HG03432 (cell line): ENCODE results near the gene CHRNB4.

Experiments
- ATAC-seq: cut with Tn5 transposase; IDR thresholded peaks from one replicate; pipeline ENCODE4 v1.9.1; 2021; ENCODE audit warnings: mild to moderate bottlenecking, moderate library complexity; ENCODE audit not compliant: unreplicated experiment

Gene CHRNB4

DNA sequence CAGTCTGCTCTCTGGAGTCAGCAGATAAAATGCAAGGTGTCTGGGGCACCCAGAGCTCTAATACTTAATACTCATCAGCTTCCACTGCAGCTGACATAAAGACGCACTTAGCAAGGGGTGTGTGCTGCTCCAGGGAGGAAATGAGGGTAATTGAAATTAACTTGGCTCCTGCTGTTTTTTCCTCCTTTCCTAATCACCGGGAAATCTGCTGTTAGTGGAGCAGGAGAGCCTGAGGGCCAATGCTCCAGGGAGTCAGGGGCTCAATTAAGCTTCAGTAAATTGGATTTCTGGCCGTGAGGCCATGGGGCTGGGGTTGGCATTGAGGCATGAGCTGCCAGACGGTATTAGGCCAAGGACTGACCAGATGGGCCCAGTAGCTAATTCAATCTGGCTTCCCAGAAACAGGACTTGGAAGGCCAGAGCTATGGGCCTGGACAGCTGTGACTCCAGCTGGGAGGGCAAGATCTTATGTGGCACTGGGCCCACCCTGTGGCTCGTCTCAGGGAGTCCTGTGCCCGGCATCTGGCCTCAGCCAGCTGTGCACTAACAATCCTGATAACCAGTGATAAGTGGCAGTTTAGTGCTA is 30.7 kb upstream of the CHRNB4 start:
- no peak for ATAC-seq

DNA sequence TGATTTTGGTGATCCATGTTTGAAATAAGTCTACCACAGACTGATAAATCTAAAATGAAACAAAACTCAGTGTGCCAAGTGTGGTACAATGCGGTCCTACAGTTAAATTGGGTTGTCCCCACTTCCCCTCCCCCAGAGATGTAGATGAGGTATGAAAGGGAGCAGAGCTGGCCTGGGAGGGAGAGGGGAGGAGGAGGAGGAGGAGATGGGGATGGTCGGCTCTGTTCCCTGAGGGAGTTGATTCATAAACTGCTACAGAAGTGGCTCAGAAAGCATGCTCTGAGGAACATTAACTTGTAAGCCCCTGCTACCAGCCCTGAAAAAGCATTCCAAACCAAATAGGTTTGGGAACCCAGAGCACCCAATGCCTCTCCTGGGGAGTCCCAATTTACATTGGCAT is 28.0 kb upstream of the CHRNB4 start:
- no peak for ATAC-seq

DNA sequence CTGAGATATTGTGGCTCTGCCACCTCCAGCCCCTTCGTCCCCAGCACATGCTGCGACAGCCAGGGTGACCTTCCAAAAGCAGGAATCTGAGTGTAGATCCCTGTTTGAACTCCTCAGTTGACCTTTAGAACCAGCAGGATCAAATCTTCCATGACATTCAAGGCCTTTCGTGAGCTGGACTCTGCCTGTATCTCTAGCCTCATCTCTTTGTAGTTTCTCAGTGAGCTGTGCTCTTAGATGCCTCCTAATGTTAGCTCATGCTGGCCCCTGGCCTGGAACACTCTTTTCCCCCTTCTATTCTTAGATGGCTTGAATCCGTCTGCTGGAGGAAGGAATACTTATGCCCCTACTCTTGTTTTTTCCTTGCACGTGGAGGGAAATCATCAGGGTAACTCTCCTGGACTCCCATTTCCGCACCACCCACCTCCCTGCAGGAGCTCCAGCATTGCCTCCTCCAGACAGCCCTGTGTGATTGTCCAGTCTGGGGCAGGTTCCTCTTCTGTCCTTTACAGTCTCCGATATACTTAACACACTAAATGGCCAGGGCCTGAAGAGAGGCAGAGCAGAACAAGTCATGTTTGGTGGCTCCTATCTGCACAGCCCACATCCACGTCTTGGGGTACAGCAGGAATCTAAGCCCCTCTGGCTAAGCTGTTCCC is 26.7 kb upstream of the CHRNB4 start:
- ATAC-seq: no peak

DNA sequence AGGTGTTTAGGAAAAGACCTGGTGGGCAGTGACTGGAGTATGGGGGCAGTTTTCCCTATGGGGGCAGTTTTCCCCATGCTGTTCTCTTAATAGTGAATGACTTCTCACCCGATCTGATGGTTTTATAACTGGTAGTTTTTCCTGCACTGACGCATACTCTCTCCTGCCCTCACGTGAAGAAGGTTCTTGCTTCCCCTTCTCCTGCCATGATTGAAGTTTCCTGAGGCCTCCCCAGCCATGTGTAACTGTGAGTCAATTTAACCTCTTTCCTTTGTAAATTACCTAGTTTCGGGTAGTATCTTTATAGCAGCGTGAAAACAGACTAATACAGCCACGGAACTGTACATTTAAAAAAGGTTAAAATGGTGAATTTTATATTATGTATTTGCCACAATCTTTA is 25.0 kb upstream of the CHRNB4 start:
- no peak for ATAC-seq

DNA sequence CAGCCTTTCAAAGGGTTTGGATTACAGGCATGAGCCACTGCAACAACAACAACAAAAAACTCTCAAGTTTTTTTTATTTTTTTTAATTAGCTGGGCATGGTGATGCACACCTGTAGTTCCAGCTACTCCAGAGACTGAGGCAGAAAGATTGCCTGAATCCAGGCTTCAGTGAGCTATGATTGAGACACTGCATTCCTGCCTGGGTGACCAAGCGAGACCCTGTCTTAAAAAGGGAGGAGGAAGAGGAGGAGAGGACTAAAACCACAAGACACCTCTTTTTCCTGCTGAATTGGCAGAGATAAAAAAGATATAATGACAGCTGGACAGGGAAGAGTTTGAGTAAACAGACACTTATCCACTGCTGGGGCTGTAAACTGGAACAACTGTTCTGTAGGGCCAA is 22.7 kb upstream of the CHRNB4 start:
- no peak for ATAC-seq

DNA sequence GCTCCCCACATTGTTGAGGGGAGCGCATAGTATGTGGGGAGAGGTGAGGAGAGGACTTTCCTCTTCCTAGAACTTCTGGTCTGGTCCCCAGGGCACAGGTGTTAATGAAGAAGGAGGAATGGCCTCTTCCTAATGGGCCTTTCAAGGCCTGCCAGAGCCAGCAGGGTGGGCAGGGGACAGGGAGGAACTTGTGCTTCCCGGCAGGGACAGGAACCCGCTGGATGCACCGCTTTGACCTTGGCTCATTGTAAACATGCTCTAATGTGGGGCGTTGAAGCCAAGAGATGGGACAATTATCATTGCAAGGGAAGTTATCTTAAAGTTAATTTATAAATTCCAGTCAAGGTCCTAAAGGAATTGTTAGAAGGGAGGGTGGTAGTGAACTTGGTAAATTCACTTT is 21.0 kb upstream of the CHRNB4 start:
- no peak for ATAC-seq

DNA sequence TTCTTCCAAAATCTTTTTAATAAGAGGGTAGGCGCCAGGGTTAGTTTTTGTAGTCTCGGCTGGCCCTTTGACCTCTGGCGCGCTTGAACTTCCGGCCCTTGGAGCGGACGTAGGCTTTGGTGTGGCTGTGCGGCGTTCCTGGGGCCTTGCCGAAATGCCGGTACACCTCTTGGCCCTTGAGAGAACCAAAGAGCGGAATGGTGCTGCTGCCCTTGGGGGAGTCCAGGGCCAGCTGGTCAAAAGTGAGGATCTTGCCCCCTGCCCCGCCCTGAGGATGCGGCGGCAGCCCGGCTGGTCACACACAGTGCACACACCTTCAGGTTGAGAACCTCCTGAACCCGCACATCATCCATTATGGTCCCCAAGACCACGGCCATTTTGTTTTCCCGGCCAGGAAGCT is 20.0 kb upstream of the CHRNB4 start:
- ATAC-seq: no peak

DNA sequence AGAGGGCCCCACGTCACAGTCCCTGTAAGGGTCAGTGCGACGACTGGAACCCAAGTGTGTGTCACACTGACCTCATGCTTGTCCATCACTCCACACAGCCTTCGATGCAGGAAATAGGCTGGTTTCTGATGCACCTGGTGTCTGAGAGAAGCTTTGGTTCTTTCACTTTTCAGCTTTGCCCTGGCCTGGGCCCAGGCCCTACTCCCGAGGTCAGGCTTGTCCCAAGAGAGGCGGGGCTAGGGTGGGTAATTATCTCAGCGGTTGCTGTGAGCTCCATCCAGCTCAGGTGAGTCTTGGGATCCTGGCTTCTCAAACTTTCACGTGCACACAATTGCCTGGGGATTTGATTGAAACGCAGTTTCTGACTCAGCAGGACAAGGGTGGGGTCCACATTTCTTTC is 19.6 kb upstream of the CHRNB4 start:
- no peak for ATAC-seq

DNA sequence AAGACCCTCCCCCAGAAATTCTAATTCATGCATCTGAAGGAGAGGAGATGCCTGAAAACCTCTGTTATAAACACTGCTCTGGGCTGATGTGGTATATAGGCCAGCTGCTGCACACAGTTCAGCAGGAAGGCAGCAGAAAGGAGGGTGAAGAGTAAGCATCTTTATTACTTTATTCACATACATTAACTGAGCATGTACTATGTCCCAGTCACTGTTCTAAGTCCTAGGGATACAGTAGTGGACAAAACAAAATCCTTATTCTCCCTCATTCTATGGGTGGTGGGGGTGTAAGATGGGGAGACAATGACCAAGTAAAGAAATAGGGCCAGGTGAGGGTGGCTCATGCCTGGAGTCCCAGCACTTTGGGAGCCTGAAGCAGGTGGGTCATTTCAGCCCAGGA is 17.8 kb upstream of the CHRNB4 start:
- no peak for ATAC-seq

DNA sequence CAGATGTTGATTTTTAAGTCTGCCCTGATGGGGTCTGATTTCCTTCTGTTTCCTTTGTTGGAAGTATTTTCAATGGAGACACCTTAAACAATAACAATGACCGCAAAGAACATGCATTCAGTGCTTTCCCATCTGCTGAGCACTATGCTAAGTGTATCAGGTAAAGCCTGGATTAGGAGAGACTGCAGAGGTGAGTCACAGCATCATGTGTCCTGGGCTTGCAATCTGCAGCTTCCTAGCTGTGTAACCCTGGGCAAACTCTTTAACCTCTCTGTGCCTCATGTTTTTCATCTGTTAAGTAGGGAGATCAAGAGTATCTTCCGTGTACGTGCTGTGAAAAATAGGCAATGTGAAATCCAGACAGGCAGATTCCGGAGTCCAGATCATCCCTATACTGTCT is 13.3 kb upstream of the CHRNB4 start:
- no peak for ATAC-seq

DNA sequence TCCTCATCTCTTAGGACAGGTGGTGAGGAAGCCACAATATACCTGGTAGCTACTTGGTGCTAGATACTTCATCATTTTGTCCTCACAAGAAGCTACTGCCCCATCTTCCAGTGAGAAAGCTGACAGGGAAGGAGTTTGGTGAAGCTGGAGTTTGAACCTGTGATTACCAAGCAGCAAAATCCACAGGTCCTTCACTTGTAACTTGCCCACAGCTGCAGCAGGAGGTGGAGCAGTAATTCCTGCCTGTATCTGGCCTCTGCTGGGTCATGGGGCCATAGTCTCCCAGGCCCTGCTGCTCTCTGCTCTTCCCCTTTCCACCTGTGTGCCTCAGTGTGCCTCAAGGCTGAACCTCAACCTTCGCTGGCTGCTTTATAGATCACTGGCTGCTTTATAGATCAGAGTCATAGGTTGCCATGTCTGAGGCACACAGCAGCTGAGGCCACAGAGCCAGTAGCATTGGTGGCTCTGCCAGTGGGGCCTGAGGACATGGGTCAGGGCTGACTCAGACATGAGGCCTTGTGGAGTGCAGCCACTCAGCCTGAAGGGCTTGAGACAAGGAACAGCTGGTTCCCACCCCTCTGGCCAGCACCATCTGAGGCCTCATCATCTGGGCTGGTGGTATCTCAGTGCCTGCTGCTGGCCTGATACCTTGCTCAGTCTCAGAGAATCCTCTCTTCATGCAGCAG is 11.1 kb upstream of the CHRNB4 start:
- ATAC-seq: no peak

DNA sequence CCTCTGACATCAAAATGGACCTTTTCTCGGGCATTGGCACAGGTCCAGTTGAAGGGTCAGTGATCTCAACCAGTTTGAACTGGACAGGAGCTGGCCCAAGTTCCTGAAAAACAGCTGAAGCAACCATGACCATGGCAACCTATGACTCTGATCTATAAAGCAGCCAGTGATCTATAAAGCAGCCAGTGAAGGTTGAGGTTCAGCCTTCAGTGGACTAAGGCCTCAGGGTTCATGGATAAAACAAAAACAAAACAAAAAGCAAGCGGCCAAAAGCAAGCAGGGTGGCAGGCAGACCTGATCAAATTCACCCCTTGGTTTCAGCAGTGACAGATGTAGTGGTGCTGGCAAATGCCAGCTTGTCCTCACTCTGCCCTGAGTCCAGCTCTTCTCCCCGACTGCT is 10.0 kb upstream of the CHRNB4 start:
- ATAC-seq: no peak

DNA sequence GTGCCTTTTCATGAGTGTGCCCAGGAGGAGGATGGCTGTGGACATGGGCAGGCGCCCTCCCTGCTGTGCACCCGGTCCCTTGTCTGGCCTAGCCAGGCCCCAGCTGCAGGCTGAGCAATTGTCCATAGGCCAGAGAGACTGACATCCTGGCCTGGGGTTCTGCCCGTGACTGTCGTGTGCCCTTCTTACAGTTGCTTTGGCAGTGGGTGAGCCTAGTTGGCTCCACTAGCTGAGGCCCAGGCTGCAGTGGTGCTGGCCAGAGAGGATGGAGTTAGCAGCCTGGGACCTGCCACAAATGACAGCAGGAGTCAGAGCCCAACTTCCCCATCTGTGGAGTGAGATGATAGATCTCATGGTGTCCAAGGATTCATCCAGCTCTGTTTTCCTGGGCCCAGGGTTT is 9.0 kb upstream of the CHRNB4 start:
- no peak for ATAC-seq

DNA sequence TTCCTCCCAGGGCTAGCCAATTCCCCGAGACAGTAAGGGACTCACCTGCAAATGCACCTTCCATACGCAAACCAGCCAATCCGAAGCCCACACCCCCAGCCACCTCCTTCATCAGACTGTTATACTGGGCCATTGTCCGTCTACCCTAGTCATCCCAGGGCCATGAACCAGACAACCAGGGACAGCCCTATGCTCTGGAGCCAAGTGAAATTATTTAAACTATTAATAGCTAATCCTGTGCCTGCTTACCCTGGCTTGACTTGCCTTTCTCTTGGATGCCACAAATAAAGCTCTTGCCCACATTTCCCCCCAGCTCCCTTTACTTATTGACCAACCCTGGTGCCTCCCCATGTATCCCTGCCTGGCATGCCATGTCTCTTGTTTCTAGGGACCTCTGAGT is 4.0 kb upstream of the CHRNB4 start:
- ATAC-seq: no peak

DNA sequence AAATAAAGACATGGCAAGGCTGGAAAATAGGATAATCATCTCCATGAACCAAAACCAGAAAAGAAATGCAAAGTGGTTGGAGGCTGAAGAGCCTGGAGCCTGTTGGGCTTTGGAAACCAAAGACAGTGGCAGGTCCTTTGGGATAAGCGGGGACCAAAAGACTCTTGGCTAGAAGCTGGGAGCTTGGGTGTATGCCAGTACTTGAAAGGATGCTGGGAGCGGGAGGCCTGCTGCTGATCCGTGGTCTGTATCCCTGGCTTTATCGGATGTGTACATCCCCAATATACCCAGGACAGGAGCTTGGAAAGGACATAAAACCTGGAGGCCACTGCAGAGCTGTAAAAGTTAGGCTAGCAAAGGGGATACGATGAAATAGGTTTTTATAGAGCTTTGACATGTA is 1.3 kb upstream of the CHRNB4 start:
- ATAC-seq: no peak

DNA sequence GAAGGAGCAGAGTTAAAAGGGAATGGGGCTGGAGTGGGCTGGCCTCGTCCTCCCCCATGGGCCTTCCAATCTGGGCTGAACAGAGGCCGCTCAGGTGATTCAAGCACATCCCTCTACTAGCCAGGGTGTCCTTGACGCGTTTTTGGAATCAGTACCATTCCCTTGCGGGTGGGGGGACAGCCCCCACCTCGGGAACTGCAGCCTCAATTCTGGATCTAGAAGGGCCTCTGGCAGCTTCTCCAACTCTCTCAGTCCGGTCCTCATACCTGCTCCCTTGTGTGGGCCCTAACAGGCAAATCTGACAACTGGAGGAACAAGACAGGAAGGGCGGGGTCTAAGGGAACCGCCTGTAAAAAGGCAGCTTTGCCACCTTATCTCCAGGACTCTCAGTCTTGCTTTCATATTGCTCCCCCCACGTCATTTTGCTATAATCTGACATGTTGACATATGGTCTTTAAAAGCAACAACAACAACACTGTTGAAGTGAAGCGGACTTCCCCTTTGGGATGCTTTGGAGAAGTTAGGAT is 802 bp upstream of the CHRNB4 start:
- no peak for ATAC-seq

DNA sequence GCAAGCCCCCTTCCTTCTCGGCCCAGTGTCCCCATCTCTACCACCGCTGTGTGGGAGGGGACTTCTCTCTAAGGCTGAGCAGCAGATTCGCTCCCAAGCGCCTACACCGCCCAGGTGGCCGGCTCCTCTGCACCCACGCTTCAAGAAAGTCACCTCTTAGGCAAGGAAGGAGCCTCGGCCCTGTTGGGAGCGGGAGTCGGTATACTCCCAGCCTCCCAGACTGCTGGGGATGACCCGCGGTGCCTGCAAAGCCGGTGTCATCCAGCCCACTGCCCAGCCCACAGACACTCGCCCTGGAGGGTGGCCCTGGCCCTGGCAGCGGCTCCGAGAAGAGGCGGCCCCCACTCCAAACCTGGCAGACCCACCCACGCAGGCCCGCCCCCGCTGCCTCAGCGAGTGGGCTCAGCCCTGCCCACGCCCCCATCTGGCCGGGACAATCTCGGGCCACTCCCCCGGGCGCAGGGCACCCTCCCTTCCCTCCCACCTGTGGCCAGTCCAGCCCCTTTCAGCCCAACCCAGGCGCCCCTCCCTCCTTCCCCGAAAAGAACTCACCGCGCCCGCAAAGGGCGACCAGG is 396 bp downstream of the CHRNB4 start:
- no peak for ATAC-seq

DNA sequence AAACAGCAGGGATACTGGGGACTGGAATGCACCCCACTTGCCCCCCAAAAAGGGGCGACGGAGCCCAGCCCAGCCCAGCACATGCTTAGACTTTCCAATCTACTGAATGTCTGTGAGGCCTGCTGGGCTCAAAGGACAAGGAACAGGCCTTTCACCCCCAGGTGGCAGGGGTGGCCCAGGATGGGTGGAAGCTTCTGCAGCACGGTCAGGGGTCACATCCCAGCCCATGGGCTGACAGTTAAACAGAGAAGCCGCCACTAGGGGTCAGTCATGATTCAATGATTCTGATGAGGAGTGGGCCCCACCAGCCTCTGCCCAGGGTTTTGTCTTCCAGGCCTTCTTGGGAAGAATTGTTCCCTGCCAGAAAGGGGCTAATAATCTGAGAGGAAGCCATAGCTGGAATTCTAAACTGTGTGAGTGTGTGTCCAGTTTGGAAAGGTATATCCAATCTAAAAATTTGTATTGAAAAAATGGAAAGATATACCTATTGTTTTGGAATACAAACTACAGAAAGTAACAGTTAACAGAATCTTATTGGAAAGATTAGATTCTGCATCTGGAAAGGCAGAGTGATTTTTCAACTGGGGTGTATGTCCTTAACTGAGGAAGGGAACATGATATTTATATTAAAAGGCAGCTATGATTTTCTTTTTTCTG is 2.2 kb downstream of the CHRNB4 start:
- no peak for ATAC-seq

DNA sequence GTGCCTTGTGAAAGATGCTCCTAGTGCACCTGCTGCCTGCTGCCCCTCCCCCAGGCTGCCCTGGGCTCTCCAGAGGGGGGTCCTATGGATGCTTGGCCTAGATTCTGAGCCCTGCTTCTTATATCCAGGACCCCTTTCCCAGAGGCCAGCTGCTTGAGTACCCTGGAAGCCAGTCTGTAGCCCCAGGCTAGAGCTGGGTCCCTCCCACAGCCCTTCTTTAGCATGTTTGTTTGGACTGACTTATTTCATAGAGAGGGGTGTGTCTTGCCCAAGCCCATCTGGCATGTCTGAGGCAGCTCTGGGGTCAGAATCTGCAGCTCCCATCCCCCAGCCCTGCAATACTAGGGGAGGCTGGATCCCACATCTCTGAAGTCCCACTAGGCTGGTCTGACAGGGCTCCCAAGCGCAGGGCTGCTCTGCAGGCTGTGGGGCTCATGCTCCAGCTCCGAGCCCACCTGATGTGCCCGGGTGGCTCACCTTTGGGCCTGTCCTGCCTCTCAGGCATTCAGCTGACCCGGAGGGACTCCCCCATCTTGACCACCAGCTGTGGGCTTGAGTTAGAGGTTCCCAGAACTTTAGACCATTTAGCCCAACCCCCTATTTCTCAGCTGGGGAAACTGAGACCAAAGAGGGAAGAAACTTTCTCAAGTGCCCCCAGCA is 3.1 kb downstream of the CHRNB4 start:
- ATAC-seq: no peak

DNA sequence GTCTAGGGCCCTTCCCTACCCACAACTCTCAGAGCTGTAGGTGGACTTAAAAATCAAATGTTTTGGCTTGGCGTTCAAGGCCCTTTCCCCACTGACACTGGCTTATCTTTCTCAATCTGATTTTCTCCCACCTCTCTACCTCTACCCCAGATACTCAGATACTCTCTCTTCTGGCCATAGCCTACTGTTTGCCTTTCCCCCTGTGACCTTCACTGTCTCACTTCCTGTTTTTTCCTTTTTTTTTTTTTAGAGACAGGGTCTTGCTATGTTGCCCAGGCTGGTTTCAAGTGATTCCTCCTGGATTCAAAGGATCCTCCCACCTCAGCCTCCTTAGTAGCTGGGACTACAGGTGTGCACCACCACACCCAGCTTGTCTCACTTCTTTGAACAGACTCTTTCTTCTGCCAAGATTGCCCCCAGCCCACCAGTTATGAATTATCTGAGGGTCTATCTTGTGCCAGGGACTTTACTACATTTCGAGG is 4.6 kb downstream of the CHRNB4 start:
- no peak for ATAC-seq

DNA sequence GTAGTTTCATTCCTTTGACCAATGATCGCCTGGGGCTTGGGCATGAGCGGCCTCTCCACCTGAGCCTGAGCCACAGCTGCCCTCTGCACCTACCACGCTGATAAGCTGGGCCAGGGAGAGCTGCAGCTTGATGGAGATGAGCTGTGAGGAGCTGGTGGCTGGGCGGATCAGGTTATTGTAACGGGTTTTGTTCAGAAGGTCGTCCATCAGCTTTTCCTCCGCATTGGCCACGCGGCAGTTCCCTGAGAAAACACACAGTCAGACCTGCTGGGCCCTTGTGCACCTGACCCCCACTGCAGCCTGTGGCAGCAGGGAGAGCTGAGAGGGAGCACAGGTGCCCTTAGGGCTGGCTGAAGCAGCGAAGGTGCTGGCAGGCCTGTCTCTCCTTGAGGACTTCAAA is 5.7 kb downstream of the CHRNB4 start:
- no peak for ATAC-seq
